HG03354 (cell line): ENCODE results near the gene GSX1.

Experiments
- ATAC-seq: cut with Tn5 transposase; IDR thresholded peaks from one replicate; pipeline ENCODE4 v1.9.1; 2021; ENCODE audit warnings: mild to moderate bottlenecking; ENCODE audit not compliant: unreplicated experiment, poor library complexity, severe bottlenecking

Gene GSX1

GRCh38 chr13:27826379-27827353, 34.4 kb downstream of the GSX1 start:
- no peak for ATAC-seq

GRCh38 chr13:27827646-27828045, 35.4 kb downstream of the GSX1 start:
- ATAC-seq: no peak

DNA sequence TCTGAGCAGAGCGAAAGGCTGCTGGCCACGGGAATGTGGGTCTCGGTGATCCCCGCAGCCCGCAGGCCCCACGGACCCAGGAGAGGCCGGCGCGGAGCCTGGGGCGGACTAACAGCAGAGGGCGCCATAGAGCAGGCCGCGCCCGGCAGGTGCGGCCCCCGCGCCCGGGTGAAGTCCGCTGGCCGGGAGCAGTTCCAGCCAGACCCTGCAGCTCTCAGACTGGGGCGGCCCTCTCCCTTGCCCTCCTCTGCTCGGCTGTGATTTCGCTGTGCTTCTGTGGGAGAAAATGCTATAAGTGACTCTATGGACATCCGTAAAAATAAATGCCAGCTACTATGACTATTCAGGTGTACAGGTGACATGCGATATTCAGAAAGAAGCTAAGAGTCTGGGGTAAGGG, 37.7 kb downstream of the GSX1 start:
- ATAC-seq: peak; percentile 75

DNA sequence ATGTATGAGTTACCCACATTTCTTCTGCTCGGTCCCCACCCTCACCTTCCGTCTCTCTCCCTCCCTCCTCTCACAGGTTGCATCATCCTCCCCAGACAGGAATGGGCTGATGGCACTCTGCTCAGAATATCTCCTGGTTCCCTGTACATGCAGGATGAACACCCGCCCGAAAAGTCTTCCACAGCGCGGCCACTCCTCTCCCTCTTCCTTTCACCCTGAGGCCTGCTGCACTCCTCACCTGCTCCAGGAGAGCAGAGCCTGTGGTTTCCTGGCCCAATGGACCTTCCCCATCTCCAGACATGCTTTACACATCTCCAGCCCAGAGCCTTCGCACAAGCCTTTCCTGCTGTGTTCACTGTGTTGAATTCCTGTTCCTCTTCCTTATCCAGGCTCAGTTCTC, 40.9 kb downstream of the GSX1 start:
- ATAC-seq: no peak

DNA sequence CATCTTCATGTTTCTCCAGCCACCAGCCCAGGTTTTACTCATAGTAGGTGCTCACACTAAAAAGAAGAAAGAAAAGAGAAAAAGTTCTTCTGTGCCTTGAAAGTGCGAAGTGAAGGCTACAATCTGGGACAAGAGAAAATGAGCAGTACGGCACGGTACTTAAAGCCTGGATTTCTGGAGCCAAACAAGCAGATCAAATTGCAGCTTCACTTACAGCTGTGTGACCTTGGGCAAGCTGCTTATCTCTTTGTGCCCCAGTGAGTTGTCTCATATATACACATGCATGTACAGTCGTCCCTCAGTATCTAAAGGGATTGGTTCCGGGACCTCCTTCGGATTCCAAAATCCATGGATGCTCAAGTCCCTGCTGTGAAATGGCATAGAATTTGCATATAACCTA, 41.8 kb downstream of the GSX1 start:
- no peak for ATAC-seq

DNA sequence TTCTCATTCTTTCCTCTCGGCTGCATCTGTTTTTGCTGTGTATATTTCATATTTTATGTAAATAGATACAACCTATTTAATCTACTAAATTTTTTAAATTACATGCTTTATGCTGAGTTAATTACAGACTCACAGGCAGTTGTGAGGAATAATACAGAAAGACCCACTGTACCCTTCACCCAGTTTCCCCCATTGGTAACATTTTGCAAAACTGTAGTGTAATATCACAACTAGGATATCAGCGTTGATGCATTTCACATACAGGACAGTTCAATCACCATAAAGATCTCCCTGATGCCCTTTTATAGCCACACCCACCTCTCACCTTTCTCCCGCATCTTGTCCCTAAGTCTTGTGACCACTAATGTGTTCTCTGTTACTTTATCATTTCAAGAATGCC, 43.5 kb downstream of the GSX1 start:
- ATAC-seq: no peak

DNA sequence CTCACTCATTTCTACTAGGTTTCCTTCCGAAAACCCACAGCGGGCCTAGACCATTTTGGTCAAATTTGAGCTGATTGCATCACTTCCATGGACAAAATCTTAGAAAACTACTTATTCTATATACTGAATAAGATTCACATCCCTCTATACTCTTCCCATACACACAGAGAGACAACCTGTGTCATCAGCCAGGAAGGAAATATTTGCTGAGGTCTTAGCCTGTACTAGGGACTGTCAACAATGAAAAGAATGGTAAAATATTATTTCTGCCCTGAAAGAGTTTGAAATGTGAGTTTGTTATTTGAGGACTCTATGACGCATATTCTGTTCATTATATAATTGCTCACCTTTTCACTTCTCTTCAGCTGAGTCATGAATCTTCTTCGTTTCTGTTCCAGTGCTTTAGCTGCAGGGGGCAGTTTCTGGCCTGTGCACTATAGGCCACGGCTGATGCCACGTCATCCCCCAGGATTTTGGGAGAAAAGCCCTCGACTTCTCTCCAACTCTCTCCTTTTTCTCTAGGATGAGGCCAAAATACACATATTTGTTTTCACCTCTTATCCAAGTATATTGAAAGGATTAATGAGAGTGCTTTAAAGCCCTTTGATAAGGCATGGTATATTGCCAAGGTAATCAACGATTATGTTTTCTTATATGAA, 47.7 kb downstream of the GSX1 start:
- ATAC-seq: no peak

DNA sequence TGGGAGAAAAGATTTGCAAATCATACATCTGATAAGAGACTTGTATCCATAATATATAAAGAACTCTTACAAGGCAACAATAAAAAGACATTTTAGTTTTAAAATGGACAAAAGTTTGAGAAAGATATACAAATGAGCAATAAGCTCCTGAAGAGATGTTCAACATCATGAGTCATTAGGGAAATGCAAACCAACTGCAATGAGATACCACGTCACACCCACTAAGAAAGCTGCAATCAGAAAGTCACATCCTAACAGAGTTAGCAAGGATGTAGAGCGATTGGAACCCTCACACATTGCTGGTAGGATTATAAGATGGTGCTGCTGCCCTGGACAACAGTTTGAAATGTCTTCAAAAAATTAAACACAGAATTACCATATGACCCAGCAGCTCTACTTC, 50.3 kb downstream of the GSX1 start:
- ATAC-seq: no peak
